Epidermal melanocyte (primary cell): ENCODE results near the gene CRYBA2.

Experiments
- DNase-seq: peaks from one replicate; pipeline ENCODE4 v3.0.0; 2011; ENCODE audit warnings: low spot score; ENCODE audit not compliant: insufficient read length

The CRYBA2 gene

GRCh38 chr2:218993345-218994315 is at the start of gene CRYBA2:
Gene CRYBA2 (minus strand): TSS chr2:218993422. CDS start chr2:218993176, 246 bp downstream.
- DNase-seq: peak; percentile 17

- no peak for DNase-seq
These were observed 49.5 kb upstream of the CRYBA2 start for GRCh38 chr2:219042750-219043149.

- no peak for DNase-seq
These were observed 48.9 kb upstream of the CRYBA2 start for GRCh38 chr2:219042157-219042556.

- peak; percentile 75 for DNase-seq
These were observed 48.0 kb upstream of the CRYBA2 start, which contains the start of gene CFAP65 for GRCh38 chr2:219041252-219041651. Gene CFAP65 (minus strand): TSS chr2:219041516. CDS start chr2:219039048, 2,468 bp downstream.

- DNase-seq: no peak
These were observed 45.4 kb upstream of the CRYBA2 start for GRCh38 chr2:219038600-219038999.

- no peak for DNase-seq
These were observed 44.7 kb upstream of the CRYBA2 start for GRCh38 chr2:219037783-219038499.

GRCh38 chr2:219035942-219036341 is 42.7 kb upstream of the CRYBA2 start:
- no peak for DNase-seq

- no peak for DNase-seq
These were observed 41.6 kb upstream of the CRYBA2 start for GRCh38 chr2:219034823-219035222.

GRCh38 chr2:219032051-219032745 is 39.0 kb upstream of the CRYBA2 start:
- no peak for DNase-seq

- DNase-seq: no peak
These were observed 38.0 kb upstream of the CRYBA2 start for GRCh38 chr2:219031005-219031738.

- DNase-seq: no peak
These were observed 37.1 kb upstream of the CRYBA2 start for GRCh38 chr2:219030177-219030940.

GRCh38 chr2:219029829-219030165 is 36.6 kb upstream of the CRYBA2 start:
- DNase-seq: peak; percentile 45

GRCh38 chr2:219028996-219029828 is 36.0 kb upstream of the CRYBA2 start:
- DNase-seq: no peak

GRCh38 chr2:219028141-219028540 is 34.9 kb upstream of the CRYBA2 start:
- DNase-seq: no peak

- no peak for DNase-seq
These were observed 34.4 kb upstream of the CRYBA2 start for GRCh38 chr2:219027511-219028055.

- no peak for DNase-seq
These were observed 33.7 kb upstream of the CRYBA2 start for GRCh38 chr2:219026946-219027345.

- DNase-seq: peak; percentile 71
These were observed 32.7 kb upstream of the CRYBA2 start for GRCh38 chr2:219025637-219026585.

GRCh38 chr2:219024059-219024458 is 30.8 kb upstream of the CRYBA2 start:
- no peak for DNase-seq
